NK-92 treated with Interleukin-12 subunit alpha and Interleukin-12 subunit beta, amount 100 ng/mL, for 24 hours (cell line): ENCODE data around the gene GPR17.

Source experiments
- DNase-seq: peaks from one replicate; lab custom pipeline; 2025; lab: John Stamatoyannopoulos, UW

The GPR17 gene

DNA sequence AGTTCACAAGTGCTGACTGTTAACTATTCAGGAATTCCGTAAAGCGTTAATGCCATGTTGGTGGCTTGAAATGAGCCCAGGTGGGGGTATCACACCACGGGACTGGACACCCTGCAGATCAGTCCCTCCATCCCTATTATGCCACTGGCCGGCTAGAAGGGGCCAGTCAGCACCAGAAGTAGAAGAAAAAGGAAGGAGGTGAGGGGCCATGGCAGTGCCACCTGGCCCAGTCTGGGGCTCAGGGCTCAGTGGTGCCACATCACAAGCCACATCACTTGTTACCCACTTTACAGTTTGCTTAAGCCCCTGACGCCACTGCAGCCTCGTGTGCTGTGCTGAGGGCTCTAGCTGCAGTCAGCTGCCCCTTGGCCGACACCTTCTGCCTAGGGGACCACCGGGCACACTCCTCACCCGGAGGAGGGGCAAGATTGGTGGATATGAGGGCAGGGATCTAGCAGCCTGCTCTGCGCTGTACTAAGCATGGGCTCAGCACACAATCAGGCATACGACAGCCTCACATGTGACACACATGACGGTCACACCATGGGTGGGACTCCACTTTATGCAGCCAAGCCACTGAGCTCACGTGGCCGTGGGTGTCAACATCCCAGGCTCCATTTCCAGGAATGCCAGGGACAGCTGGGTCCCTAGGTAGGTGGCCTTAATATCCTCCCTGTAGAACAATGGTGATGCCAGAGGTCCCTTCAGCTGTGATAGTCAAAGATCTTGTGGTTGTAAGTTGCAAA lies 25.8 kb downstream of the GPR17 start:
- no peak for DNase-seq

DNA sequence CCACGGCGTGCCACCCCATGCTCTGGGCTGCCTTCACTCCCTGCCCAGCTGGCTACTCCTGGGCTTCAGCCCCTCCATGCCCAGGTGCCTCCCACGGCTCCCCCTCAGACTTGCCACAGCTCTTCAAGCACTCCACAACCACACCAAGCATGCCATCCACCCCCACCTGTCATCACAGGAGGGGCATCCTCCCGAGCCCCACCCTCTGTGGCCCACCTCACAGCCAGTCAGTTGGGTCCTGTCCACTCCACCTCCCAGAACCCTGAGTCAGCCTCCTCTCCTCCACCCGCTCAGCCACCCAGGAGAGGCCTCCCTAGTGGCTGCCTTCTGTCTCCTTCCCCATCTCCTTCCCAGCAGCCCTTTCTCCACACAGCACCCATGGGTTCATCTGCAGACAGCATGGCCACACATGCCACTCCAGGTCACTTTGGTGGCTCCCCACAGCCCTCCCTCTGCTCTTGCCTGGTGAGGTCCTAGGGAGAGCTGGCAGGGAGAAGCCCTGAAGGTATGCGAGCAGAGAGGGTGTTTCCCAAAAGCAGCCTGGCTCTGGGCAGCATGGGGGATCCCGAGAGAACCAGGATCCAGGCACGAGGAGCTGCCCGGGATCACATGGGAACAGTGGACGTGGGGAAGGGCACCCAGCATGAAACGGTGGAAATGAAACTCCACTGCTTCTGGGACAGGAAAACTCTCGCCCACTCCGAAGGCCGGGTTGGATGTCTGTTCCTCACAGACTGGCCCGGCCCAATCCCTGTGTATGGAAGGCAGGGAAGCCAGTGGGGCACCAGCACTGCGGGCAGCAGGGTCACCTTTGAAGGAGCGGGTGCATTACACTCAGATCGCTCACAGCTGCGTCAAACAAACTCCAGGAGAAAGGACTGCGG lies 26.6 kb downstream of the GPR17 start:
- DNase-seq, result no peak

DNA sequence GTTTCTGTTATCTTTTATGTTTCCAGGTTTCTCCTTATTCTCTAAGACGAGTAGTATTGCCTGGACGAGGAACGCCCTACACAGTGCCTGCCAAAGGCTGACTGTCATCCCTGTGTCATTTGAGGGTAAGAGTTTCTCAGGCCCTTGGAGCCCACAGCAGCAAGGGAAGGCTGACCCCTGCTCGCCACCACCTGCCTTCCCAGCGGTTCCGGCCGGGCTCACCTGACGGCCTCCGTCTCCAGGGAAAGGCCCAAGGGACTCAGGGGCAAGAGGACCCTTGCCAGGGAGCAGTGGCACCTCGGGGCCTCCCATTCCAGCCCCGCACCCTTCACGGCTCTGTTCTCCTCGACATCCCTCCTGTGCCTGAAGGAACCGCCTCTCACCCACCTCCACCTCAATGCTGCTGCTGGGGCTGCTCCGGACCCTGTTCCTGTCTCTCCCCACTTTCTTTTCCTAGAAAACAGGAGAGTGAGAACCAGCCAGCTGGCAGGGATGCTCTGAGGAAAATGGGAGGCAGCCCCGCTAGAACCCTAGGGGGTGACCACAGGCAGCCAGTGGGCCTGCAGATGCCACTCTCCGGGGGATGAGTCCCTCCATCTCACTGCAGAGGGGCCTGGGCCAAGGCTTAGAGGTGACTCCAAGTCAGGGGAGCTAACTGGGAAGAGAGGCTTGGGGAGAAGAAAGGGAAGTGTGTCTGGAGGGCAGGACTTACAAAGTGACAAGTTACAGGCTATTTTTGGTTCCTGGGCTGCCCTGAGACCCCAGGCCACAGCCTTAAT lies 27.5 kb downstream of the GPR17 start:
- no peak for DNase-seq

DNA sequence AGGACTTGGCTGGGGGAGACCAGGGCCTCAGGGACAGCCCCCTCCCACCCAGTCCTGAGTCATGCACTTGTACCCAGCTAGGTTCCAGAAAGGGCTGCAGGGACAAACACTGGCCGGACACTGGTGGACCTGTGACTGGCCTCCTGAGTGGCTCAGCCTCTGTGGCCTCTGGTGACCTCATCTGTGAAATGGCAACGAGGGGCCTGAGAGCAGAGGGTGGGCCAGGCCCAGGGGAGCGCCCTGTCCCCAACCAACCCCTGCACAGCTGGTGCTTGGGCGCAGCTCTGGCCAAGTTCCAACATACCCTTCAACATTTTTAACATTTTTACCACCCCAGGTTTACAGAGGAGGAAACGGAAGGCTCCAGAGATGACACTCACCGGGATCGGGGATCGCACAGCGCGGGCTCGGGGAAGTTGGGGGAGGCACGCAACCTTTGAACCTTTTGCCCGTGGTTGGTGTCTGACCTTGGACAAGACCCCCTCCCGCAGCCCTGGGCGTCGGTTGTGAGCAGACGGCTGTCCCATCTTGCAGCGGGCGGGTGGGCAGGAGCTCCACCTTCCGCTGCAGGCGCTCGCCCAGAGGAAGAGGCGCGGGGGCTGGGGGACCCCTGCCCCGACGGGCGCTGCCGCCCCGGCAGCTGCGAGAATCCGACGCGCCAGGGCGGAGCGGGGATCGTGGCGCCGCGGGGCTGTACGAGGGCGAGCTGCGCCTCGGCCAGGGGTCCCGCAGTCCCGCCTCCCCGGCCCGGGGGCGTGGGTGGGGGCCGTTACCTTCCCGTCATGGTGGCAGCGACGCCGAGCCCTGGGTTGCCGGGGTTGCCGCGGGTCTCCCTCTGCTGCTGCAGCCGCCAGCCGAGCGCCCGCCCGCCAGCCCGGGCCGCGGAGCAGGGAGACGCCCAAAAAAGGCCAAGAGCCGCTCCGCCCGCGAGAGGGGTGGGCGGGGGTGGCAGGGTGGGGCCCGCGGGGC lies 28.6 kb downstream of the GPR17 start:
- DNase-seq, result no peak

DNA sequence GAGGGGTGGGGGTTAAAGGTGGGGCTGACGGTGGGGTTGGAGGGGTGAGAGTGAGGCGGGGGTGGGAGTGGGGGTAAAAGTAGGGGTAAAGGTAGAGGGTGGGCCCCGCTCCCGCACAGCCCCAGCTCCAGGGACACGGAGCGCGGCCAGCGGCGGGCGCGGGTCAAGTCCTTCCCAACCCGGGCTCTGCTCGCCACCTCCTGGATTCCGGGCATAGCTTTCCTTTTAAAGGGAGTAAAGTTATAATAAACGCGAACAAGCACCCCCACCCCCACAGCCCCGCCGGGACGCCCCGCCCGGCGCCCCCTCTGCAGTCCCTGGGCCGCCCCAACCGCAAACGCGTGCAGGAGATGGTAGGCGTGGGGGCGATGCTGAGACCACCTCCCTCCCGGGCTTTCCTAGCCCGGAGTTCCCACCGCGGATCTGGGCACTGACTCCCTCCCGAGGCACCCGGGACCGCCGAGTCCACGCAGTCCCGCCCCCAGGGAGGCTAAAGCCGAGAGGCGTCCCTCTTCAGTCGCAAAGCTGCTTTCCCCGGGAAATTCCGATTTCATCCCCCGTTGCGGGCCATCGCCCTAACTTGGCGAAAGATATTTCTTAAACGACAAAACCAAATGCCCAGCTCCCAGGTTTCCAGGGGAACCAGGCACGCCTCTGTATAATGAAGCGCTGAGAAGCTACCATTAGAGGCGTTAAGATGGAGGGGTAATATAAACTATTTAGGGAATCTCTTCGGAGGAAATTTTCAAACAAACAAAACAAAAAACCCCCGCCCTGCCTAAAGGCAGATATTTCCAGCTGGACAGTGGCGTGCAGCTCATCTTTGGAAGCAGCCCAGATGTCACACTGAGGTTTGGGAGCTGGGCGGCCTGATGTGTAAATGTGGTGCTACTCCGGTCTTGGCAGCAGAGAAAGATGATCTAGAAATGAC lies 29.6 kb downstream of the GPR17 start, which contains the start of gene LIMS2:
Gene LIMS2 (minus strand): TSS at position 200 of the 931 bp plus-strand sequence. CDS start 506 bp downstream, outside the sequence.
- no peak for DNase-seq

DNA sequence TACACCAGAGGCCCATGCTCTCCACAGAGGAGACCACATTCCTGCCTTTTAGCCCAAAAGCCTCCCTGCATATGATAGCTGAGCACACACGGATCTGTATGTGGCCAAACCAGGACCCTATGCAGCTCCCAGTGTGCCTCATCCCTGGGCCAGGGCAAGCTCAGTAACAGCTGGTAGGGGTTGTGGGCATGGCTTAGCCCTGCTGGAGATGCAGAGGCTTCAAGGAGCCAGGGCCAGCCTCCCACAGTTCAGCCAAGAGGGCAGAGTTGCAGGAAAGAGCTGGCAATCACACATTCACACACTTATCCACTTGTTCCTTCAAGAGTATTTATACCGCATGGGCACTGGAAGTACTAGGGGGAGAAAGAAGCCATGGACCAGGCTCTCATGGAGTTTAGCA lies 31.0 kb downstream of the GPR17 start:
- DNase-seq, result no peak

DNA sequence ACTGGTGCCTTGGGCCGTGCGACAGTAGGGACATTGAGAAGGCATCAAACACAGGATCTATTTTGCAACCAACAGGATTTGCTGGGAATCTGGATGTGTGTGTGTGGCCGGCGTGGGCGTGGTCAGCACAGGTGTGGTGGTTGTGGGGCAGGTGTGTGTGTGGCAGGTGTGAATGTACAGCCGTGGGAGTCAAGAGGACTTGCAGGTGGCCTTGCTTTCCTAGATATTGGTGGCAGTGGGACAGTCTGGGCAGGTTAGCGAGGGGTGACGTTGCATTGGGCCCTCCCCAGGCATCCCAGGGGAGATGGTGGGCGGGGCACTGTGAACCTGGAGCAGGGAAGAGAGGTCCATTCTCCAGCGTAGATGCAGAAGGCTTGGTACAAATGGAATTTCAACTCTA lies 32.6 kb downstream of the GPR17 start:
- DNase-seq, result no peak

DNA sequence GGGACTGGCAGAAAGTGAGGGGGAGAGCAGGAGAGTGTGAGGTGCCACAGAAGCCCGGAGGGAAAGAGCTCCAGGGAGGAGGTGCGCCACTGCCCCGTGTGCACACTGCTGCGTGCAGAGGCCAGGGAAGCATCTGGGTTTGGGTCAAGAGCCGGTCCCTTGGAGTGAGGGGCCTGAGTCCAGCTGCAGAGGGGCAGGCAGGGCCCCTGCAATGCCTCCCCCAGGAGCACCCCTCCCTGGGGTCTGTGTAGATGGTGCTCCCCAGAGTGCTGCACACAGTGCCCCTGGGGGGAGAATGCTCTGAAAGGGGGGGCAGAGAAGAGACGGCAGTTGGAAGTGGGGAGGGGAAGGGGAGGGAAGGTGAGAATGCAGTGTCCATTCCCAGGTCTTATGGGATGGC lies 33.0 kb downstream of the GPR17 start:
- no peak for DNase-seq

DNA sequence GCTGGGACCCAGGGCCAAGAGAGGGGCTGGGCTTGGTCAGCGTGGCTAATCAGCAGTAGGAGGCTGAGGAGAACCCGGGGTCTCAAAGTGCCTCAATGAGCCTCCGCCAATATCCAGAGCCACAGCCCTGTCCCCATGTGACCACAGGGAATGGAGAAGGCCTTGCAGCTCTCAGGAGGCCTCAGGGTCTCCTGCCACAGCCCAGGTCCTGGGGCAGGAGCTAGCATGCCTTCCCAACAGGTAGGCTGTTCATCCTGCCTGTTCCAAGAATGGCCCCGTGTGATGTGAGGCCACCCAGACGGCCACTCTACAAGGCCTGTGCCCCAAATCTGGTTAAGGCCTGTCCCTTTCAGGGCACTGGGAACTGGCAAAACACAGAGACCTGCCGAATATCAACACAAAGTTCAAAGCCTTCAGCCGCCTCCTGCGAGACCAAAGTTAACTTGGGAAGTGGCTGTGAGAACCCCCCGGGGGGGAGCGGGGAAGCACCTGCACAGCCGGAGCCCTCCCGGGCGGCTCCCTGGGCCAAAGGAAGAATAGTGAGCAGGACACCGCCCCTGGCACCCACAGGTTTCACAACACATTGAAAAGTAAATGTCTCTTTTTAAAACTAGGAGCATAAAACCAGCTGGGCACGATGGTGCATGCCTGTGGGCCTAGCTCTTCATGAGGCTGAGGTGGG lies 33.9 kb downstream of the GPR17 start:
- no peak for DNase-seq

DNA sequence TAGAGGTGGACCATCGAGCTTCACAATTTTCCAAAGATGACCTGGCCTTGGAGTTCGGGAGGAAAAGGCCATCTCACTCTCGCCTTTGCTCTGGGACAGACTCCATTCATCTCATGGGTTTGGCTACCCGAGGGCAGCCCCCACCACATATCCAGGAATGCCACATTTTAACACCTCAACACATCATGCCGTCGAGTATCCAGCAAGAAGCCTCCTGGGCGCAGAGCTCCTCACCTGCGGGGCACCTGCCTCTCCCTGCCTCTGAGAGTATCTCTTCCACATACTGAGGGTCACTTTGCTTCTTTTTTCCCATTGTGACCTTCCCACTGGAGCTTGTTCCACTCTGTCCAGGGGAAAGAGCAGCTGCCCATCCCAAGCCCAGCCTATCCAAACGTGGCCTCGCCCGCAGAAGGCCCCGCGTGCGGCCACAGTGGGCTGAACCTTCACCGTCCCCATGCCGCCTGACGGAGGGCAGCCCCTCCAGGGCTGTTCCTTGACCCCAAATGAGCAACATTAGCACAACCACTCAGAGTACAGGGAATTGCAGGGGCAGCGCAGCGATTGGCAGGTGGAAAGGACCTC lies 34.8 kb downstream of the GPR17 start:
- DNase-seq, result no peak

DNA sequence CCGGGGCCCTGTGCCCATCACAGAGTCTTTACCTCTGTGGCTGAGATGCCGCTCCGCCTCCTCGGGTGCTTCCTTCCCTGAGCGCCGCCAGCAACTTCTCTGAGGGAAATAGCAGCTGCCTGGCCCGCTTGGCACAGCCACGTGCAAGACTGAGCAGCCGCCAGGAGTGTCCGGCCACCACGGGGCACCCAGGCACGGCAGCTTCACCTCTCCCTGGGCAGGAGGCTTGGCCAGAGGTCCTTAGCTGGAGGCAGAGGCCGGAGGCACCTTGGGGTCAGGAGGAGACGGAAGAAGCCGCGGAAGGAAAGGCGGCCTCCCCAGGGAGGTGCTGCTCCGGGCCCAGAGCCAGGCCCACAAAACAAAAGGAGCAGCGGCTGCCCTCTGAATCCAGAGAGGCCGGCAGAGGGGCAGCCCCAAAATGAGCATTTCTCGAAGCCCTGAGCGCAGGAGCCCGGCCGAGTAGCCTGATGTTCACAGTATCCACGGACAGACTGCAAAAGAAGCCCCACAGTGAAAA lies 35.4 kb downstream of the GPR17 start:
- DNase-seq, result no peak

DNA sequence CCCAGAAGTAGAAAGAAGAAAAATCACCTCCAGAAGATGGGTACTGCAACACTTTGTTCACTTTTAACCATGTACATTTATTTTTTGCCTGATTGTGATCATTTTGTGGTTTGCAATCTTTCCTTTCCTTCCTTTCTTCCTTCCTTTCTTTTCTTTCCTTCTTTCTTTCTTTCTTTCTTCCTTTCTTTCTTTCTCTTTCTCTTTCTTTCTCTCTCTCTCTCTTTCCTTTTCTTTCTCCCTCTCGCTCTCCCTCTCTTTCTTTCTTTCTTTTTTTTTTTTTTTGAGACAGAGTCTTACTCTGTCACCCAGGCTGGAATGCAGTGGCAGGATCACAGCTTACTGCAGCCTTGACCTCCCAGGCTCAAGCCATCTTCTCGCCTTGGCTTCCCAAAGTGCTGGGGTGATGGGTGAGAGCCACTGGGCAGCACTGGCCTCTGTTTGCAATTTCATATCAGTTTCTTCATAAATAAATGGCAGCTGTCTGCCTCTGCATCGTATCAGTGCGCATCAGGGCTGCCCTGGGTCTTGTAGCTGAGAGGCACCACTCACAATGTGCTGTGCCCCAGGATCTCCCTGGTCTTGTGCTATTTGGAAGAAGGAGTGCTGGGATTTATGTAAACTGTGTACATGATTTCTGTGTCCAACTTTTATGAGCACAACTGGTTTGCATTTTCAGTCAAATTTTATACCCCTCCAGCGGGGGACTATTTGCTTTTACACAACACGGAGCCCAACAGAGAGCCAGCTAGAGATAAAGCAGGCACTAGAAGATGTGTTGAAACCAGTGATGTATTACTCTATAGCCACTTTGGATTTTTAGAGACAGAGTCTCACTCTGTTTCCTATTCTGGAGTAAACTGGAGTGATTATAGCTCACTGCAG lies 36.3 kb downstream of the GPR17 start:
- no peak for DNase-seq

DNA sequence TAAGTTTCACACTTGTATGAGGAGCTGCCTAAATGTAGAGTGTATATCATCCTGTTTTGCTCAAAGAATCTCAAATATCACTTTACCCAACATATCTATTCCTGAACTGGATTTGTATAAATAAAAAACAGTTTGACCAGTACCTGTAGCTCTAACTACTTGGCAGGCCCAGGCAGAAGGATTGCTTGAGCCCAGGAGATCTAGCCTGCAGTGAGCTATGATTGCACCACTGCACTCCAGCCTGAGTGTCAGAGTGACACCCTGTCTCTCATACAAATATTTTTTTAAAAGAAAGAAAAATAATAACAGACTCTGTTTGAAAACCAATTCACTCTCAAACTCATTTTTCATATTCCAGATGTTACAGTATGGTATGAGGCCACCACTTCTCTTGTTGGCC lies 37.1 kb downstream of the GPR17 start:
- no peak for DNase-seq

DNA sequence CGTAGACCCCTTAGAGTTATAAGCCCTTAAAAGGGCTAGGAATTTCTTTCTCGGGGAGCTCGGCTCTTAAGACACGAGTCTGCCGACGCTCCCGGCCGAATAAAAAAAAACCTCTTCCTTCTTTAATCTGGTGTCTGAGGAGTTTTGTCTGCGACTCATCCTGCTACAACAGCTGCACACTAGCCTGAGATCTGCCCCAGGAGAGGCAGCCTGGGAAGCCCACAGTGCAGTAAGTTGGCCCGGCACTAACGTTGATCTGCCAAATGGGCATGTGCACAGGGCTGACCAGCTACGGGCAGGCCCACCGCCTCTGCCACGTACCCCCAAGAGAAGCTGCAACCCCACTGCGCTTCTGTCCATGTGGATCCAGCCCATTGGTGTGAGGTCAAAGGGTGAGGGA lies 37.8 kb downstream of the GPR17 start:
- DNase-seq, result no peak

DNA sequence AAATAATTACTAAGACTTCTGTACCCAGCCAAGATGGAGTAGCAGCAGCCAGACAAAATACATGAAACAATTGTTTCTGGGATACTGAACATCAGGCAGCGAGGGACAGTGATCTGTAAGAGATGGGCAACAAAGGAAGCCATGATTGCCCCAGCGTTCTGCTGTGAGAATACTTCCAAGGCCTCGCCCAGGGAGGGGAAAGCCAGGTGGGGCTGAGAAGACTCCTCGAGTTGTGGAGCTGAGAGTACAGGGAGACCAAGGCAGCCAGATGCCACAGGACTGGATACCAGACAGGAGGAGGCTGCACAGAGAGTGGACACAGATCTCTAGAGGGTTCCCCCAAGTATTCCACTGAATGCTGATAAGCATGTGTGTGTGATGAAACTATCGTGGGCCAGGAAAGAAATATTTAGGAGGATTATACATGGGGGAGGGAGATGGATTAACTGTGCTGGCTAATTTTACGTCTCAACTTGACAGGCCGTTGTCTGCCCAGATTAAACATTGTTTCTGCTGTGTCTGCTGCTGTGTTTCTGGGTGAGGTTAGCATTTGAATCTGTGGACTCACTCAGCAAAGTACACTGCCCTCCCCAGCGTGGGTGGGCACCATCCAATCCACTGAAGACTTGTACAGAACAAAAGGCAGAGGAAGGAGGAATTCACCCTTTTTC lies 39.6 kb downstream of the GPR17 start:
- DNase-seq, result no peak

DNA sequence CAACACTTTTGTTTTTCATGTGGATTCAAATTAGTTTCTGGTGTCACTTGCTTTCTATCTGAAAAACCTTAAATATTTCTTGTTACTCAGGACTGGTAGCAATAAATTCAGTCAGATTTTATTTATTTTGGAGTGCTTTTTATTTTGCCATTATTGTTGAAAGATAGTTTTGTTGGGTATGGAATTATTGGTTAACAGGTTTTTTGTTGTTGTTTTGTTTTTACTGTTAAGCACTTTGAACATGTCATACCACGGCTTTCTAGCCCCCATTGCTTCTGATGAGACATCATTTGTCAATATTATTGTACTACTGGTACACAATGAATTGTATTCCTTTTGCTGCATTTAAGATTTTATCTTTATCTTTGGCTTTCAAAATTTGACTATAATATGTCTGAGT lies 42.5 kb downstream of the GPR17 start:
- DNase-seq, result no peak

DNA sequence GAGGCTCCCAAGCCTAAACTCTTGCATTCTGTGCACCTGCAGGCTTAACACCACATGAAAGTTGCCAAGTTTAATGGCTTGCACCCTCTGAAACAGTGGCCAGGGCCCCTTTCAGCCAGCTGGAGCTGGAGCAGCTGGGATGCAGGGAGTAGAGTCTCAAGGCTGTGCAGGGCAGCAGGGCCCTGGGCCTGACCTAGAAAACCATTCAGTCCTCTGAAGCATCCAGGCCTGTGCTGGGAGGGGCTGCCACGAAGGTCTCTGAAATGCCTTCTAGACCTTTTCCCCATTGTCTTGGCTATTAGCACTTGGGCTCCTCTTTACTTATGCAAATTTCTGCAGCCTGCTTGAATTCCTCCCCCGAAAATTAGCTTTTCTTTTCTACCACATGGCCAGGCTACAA lies 44.7 kb downstream of the GPR17 start:
- no peak for DNase-seq
